Measurements from ENCODE around the gene PDCD1LG2.

The PDCD1LG2 gene

DNA sequence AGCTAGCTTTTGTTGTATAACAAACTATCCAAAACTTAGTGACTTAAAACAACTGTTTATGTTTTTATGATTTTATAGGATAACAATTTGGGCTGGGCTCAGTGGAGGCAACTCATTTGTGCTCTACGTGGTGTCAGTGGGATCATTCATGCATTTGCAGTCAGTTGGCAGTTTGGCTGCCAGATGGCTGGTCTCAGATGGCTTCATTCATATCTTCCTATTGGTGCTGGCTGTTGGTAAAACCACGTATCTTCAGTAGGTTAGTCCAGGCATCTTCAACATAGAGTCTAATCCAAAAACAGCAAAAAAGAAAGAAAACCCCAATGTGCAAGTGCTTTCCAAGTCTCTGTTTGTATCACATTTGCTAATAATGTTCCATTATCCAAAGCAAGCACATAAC is 66.9 kb downstream of the PDCD1LG2 start:
- Histone ChIP-seq H4K20me1 (ENCODE audit: control insufficient read depth, insufficient read depth, low read depth, low read length) (no peaks in the 10 kb centered on the region), H3F3A (ENCODE audit: control insufficient read depth, insufficient read depth) (no peaks in the 10 kb centered on the region), H3K27me3 (ENCODE audit: control insufficient read depth, low read length) (no peaks in the 10 kb centered on the region), H3K36me3 (ENCODE audit: control insufficient read depth, low read length) (no peaks in the 10 kb centered on the region), H3K79me2 (ENCODE audit: control insufficient read depth, low read length) (no peaks in the 10 kb centered on the region), H3K27ac (ENCODE audit: low read depth, low read length) (no peak overlapping the region), H3K9me2 (replicated peaks; ENCODE audit: control insufficient read depth, low read length) (no peaks in the 10 kb centered on the region), H3K9me3 (ENCODE audit: control insufficient read depth, insufficient read depth, low read length) (no peaks in the 10 kb centered on the region), H3K4me2 (ENCODE audit: low read length) (no peak overlapping the region), H3K4me1 (ENCODE audit: control insufficient read depth, low read length) (no peaks in the 10 kb centered on the region), H3K4me3 (ENCODE audit: low read length) (no peak overlapping the region)
- TF ChIP-seq CTCF (IDR thresholded peaks at IDR 0.05; ENCODE audit: low read depth, low read length, poor library complexity, severe bottlenecking) (no peak), EZH2phosphoT487 (IDR thresholded peaks at IDR 0.05; ENCODE audit: borderline replicate concordance, low read length) (no peak)

DNA sequence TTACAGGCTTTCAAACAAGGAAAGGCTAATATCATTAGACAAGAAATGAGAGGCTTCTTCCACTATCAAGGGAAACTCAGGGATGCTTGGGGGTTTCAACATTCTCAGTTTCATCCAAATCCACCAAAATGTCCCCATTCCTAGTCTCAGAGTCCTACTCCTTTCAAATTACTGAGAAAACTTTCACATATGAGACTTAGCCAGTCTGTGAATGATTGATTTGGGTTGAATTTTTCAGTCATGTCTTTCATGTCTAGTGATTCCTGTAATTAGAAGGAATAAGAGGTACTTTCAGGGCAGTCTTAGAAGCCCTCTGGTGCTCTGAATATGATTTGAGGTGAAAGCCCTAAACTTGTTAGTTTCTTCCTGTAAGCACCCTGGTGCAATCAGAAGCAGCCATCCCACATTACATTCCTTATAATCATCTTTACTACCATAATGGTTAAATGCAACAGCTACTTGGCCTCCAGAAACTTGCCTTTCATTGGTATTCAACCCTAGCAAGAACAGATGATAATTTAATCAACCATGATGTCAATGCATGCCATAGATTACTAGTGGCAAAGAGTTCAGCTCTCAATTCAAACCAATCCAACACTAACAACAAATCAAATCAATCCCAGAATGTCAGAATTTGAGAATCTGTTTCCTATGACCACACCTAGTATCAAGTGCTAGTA is 67.8 kb downstream of the PDCD1LG2 start:
- H4K20me1 ChIP-seq (ENCODE audit: control insufficient read depth, insufficient read depth, low read depth, low read length): no peaks in the 10 kb centered on the region
- H3K4me3 ChIP-seq (ENCODE audit: low read length): no peak overlapping the region
- H3F3A ChIP-seq (ENCODE audit: control insufficient read depth, insufficient read depth): no peaks in the 10 kb centered on the region
- H3K79me2 ChIP-seq (ENCODE audit: control insufficient read depth, low read length): no peaks in the 10 kb centered on the region
- no peak overlapping the region for H3K27ac ChIP-seq (ENCODE audit: low read depth, low read length)
- H3K27me3 ChIP-seq (ENCODE audit: control insufficient read depth, low read length): no peaks in the 10 kb centered on the region
- no peak overlapping the region for H3K4me2 ChIP-seq (ENCODE audit: low read length)
- H3K4me1 ChIP-seq (ENCODE audit: control insufficient read depth, low read length): peaks cover 5% of the 10 kb centered on the region
- H3K9me3 ChIP-seq (ENCODE audit: control insufficient read depth, insufficient read depth, low read length): no peaks in the 10 kb centered on the region
- H3K36me3 ChIP-seq (ENCODE audit: control insufficient read depth, low read length): no peaks in the 10 kb centered on the region
- H3K9me2 ChIP-seq (replicated peaks; ENCODE audit: control insufficient read depth, low read length): no peaks in the 10 kb centered on the region
- TF ChIP-seq EZH2phosphoT487 (IDR thresholded peaks at IDR 0.05; ENCODE audit: borderline replicate concordance, low read length) (no peak), CTCF (IDR thresholded peaks at IDR 0.05; ENCODE audit: low read depth, low read length, poor library complexity, severe bottlenecking) (no peak)

GRCh38 chr9:5578698-5579085 is 68.4 kb downstream of the PDCD1LG2 start:
- Histone ChIP-seq H3K27me3 (ENCODE audit: control insufficient read depth, low read length) (no peaks in the 10 kb centered on the region), H3K9me3 (ENCODE audit: control insufficient read depth, insufficient read depth, low read length) (no peaks in the 10 kb centered on the region), H3K4me2 (ENCODE audit: low read length) (no peak overlapping the region), H3K9me2 (replicated peaks; ENCODE audit: control insufficient read depth, low read length) (no peaks in the 10 kb centered on the region), H3K4me3 (ENCODE audit: low read length) (no peak overlapping the region), H3K36me3 (ENCODE audit: control insufficient read depth, low read length) (no peaks in the 10 kb centered on the region), H3K4me1 (ENCODE audit: control insufficient read depth, low read length) (peaks cover 11% of the 10 kb centered on the region), H3F3A (ENCODE audit: control insufficient read depth, insufficient read depth) (no peaks in the 10 kb centered on the region), H4K20me1 (ENCODE audit: control insufficient read depth, insufficient read depth, low read depth, low read length) (no peaks in the 10 kb centered on the region), H3K27ac (ENCODE audit: low read depth, low read length) (no peak overlapping the region), H3K79me2 (ENCODE audit: control insufficient read depth, low read length) (no peaks in the 10 kb centered on the region)
- no peak for TF ChIP-seq CTCF (IDR thresholded peaks at IDR 0.05; ENCODE audit: low read depth, low read length, poor library complexity, severe bottlenecking)
- no peak for TF ChIP-seq EZH2phosphoT487 (IDR thresholded peaks at IDR 0.05; ENCODE audit: borderline replicate concordance, low read length)
